NCI-H526 treated with DMSO at 0.1 percent for 48 hours (cell line): ENCODE data around the gene MOSPD2.

Experiments
- DNase-seq: peaks from one replicate; lab custom pipeline; 2025; lab: John Stamatoyannopoulos, UW

The MOSPD2 gene

GRCh38 chrX:14915596-14915995 lies 42.4 kb downstream of the MOSPD2 start:
- DNase-seq, result no peak

GRCh38 chrX:14916017-14916674 lies 42.9 kb downstream of the MOSPD2 start:
- no peak for DNase-seq

- no peak for DNase-seq
Measured at GRCh38 chrX:14919407-14919806, 46.2 kb downstream of the MOSPD2 start.

- DNase-seq, result no peak
Measured at GRCh38 chrX:14920196-14920595, 47.0 kb downstream of the MOSPD2 start.

GRCh38 chrX:14922437-14922836 lies 49.2 kb downstream of the MOSPD2 start:
- no peak for DNase-seq

- DNase-seq, result no peak
Measured at GRCh38 chrX:14923761-14924160, 50.5 kb downstream of the MOSPD2 start.

GRCh38 chrX:14926471-14926870 lies 53.2 kb downstream of the MOSPD2 start:
- DNase-seq, result no peak

- DNase-seq, result no peak
Measured at GRCh38 chrX:14927401-14927800, 54.2 kb downstream of the MOSPD2 start.

- no peak for DNase-seq
Measured at GRCh38 chrX:14930663-14931062, 57.4 kb downstream of the MOSPD2 start.

- no peak for DNase-seq
Measured at GRCh38 chrX:14932136-14932535, 58.9 kb downstream of the MOSPD2 start.

- no peak for DNase-seq
Measured at GRCh38 chrX:14934423-14934822, 61.2 kb downstream of the MOSPD2 start.

GRCh38 chrX:14936561-14936960 lies 63.3 kb downstream of the MOSPD2 start:
- no peak for DNase-seq

GRCh38 chrX:14939644-14940043 lies 66.4 kb downstream of the MOSPD2 start:
- no peak for DNase-seq

- DNase-seq, result no peak
Measured at GRCh38 chrX:14941301-14941700, 68.1 kb downstream of the MOSPD2 start.

GRCh38 chrX:14942341-14942740 lies 69.1 kb downstream of the MOSPD2 start:
- no peak for DNase-seq

GRCh38 chrX:14943962-14944361 lies 70.7 kb downstream of the MOSPD2 start:
- DNase-seq, result no peak

GRCh38 chrX:14946606-14947155 lies 73.5 kb downstream of the MOSPD2 start:
- DNase-seq, result no peak

GRCh38 chrX:14948691-14949090 lies 75.5 kb downstream of the MOSPD2 start:
- no peak for DNase-seq

GRCh38 chrX:14956813-14957582 lies 83.8 kb downstream of the MOSPD2 start:
- no peak for DNase-seq

GRCh38 chrX:14963447-14964236 lies 90.4 kb downstream of the MOSPD2 start:
- DNase-seq, result no peak

GRCh38 chrX:14964500-14964899 lies 91.3 kb downstream of the MOSPD2 start:
- no peak for DNase-seq
